Dermis microvascular lymphatic vessel endothelial cell (primary cell): ENCODE data around the gene C1QL1. TPM values are rescaled to one million over a fixed set of nuclear protein-coding genes. Genes with fewer than 3 reads are reported as not detected.

Source experiments
- DNase-seq, 2 donors: peaks; one replicate each; pipeline versions ENCODE4 v3.0.0 to v3.0.0-alpha.2; 2010; ENCODE audit warnings: low read depth in 2 of 2
- total RNA-seq: library from RNA; depleted of rRNA; stranded (reverse); fragments of >200 nt; gene quantifications from 2 replicates; pipeline ENCODE4 v1.2.1, GENCODE V29; 2014

C1QL1 gene
- total RNA-seq, 1 donor from 2014 or later, result under 0.01 TPM

DNA sequence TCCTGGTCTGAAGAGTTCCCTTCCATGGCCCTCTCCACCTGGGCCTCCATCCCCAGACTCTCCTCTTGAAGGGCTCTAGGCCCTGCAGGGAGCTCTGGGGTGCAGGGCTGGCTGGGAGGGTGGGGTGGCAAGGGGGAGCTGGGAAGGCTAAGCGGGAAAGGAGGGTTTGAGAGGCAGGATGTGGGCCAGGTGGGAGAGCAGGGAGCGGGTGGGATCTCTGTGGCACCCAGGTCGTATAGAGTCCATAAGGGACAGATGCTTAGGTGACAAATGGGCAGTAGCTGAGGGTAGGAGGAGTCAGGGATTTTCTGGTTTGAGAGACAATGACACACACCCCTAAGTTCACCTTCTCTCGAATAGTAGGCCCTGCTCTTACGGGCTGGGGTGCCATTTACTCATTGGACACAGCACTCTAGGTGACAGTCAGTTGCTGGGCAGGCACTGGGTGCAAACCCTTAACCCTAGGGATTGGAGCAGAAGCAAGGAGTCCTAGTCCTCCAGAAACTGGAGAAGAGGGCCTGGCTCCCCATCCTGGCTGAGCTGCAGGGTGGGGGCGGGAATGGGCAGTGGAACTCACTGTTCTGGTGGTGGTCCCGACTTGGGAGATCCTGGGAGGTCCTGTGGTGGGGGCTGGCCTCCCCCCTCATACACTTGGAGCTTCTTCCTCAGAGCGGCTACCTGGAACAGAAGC, 35.9 kb downstream of the C1QL1 start:
- no peak for DNase-seq

DNA sequence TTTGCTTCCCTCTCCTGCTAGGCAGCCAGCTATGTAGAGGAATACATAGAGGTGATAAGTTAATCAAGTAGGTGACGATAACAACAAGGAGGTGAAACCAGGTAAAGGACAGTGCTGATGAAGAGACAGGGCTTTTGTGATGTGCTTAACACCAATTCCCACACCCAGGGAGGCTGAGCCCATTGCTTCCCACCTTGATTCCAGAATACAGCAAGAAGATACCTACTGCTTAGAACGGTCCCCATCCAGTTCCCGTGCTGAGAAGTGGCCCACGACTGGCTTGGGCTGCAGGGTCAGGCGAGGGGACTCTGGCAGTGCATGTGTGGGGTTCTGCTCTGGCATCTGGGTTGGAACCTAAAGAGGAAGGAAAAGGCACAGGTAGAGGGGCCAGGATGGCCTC, 36.7 kb downstream of the C1QL1 start:
- DNase-seq, result no peak

DNA sequence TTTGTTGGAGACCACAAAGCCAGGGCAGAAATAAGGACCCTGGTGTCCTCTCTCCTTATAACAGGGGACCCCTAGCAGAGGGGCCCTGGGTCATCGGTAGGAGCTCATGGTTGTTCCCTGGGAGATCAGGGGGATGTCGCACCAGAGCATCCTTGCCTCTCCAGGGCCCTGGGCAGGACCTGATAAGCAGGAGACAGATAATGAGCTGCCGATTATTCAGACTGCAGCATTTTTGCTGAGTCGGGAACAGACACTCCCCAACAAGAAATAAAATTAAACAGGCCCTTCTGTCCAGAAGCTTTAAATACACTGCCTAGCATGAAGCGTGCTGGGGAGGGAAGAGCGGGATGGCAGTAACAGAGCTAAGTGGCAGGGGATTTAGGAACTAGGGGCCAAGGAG, 37.4 kb downstream of the C1QL1 start:
- DNase-seq, result no peak

DNA sequence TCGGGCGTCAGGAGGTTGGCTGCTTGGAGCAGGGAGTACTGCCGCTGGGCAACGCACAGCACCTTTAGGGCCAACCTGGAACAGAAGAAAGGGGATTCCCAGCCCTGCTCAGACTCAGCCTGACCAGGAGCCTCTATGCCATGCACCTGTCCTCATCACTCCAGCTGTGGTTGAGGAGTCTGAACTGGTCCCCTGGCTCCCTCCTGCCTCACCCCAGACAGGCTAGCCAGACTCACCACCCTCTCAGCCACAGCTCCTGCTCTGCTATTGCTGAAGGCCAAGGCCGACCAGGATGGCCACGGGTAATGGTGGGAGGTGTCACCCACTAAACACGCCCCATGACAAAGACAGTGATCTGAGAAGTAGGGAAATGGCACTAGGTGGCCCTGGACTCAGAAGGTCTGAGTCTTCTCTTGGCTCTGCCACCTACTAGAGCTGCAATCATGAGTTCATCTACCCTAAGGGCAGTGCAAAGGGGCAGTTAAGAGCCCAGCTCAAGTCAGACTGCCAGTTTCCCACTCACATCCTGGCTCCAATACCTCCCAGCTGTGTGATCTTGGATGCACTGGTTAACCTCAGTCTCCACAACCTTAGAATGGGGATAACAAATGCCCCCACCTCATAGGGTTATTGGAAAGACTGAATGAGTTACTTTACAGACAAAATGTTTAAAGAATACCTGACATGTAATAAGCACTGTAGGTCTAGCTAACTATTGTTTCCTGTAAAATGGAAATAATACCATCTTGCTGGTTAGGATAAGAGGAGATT, 39.0 kb downstream of the C1QL1 start:
- no peak for DNase-seq

DNA sequence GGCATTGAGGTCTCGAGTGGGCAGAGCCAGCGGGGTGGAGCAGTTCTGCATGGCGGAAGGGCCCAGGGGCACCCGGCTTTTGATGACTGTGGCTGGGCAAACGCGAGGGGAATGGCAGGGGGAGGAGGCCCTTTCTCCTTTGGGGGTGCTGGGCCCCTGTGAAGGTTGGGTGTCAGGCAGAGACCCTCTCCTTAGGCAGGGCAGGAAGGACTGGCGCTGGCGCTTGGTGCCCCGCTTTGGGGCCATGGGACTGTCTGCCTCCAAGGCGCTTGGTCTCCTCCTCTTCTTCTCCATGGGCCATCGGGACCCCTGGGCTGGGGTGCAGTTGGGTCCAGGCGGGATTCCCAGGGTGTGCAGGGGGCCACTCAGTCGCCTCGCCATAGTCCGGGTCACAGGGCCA, 40.0 kb downstream of the C1QL1 start:
- no peak for DNase-seq

DNA sequence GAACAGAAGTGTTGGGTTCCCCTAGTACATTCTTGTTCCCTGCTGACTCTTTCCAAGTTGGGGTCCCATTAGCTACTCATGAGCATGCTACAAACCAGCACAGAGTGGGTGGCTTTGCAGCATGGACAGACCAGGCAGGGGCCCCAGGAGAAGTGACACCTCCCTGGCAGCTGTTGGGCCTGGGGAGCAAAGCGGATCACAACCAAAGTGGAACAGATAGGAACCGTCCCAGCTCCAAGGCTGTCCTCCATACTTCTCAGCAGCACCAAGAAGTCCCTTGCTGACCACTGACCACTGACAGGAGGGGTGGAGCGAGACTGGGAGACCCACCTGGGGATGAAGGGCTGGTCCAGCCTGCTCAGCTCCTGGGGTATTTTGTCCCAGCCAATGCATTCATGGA, 40.4 kb downstream of the C1QL1 start:
- DNase-seq, result no peak

DNA sequence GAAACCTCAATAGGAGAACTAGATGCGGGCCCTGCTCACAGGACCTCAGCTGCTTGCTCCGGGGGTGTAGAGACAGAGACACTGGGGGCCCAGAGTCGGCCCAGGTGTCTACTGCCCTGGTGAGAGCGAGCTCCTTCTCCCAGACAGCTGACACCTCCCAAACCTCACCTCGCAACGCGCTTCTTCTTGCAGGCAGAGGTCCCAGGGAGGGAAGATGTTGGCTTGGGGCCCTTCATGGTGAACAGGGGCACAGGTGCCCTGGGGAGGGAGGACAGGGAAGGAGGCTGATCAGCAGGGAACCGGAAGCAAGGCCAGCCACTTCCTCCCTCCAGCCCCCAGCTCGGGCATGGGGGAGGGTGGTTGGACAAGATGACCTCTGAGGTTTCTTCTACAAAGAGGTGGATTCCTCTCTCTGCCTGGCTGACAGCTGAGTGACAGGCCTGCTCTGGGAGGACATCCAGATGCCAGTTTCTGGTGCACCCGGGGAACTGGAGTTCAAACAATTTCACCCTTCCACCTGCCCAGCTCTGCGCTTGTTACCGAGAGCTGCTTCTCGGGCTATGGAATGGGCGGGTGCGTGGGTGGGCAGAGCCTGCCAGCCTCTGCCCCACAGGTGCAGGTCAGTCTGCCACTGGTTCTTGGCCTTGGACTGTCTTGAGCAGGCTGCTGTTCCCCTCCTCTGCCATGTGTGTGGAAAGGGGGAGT, 41.1 kb downstream of the C1QL1 start:
- no peak for DNase-seq

DNA sequence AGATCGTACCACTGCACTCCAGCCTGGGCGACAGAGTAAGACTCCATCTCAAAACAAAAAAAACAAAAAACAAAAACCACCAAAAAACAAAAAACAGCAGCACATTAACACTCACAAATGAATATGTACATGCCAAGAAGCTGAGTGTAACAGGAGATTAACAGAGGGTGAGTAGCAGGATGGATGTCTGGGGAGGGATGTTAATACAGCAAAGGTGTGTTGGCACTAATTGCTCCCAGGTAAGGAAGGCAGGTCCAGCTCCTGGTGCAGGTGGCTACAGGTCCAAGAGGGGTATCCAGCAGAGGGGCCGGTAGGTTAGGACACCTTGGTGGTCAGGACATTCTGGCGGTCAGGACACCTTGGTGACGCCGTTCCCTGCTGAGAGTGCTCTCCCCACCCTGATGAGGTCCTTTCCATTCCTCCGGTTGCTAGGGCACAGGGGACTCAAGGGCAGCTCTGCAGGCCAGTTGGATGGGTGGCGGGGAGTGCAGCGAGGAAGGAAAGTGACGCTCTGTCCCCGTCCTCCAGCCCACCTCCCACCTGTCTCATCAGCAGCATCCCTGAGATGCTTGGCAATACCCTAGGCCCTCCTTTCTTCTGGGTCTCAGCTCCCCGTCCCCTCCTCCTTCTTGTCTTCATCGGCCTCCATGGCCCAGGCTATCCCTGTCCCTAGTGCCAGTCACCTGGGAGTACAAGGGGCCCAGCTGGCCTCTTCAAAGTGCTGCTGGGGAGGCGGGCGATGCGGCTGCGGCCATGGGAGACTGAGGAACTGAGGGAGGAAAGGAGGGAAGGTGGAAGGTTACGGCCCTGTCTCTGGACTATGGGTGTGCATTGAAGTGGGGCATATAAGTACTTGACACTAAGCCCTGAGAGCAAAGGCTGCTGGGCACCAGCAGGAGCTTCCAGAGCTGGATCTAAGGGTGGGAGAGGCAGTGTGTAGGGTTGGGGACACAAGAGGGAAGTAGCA, 42.1 kb downstream of the C1QL1 start:
- DNase-seq, result no peak

DNA sequence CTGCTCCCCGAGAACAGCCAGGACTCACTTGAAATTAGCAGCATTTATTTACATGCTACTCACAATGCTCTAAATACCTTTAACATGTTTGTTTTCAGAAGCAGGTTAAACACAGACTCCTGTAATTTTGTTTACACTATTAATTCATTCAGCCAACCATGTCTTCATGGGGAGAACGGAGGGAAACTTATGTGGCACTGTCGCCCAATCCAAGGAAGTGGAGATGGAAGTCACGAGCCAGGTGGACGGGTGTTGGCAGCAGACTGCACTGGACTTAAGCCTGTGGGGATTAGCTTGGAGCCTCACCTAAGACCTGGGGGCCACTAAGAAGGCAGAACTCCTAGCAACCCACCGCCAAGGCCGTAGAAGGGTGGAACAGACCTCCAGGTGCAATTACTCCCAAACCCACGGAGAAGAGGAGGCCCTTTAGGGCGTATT, 44.0 kb downstream of the C1QL1 start:
- DNase-seq, result no peak

DNA sequence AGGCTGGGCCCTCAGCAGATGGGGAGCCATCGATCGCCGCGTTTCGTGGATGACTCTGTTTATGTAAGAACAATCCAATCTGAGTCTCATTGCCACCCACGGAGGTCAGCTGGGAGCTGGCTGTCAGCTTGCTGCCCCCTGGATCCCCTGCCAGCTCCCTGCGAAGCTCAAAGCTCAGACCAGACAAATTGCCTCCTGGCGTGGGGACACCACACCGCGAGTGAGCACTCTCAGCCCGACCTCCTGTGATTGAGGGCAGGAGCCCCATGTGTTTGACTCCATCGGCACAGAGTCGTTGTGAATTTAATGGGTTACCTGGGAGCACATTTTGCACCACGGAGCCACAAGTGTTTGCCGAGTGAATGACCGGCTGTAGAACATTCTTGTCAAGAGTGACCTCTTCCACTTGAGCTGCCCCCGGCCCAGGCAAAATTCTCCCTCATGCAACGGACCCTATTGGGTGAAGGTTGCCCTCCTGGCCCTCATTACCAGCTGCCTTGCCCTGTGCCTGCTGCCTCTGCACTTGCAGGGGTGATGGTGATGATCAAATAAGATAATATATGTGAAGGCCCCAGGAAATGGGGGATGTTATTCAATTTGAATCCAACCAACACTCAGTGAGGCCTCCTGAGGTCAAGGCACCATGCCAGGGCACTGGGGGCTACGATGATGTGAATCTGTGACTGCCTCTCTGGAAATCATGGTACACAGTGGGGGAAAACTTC, 45.2 kb downstream of the C1QL1 start:
- DNase-seq, result no peak

DNA sequence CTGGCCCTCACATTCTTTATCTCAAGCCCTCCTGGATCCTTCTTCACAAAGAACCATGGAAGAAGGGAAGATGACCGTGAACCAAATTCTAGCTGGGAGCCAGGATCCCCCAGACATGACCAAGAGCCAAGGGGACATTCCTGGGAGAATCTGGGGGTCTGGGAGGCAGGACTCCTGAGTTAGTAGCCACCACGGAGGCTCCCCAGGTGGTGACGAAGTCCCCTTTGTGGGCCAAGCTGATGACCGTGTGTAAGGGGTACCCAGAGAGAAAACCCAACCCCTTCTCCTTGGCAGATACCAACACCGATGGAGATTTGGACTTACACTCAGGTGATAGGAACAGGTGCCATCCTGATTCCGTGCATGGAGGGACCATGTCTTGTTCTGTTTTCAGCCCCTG, 46.0 kb downstream of the C1QL1 start:
- no peak for DNase-seq

DNA sequence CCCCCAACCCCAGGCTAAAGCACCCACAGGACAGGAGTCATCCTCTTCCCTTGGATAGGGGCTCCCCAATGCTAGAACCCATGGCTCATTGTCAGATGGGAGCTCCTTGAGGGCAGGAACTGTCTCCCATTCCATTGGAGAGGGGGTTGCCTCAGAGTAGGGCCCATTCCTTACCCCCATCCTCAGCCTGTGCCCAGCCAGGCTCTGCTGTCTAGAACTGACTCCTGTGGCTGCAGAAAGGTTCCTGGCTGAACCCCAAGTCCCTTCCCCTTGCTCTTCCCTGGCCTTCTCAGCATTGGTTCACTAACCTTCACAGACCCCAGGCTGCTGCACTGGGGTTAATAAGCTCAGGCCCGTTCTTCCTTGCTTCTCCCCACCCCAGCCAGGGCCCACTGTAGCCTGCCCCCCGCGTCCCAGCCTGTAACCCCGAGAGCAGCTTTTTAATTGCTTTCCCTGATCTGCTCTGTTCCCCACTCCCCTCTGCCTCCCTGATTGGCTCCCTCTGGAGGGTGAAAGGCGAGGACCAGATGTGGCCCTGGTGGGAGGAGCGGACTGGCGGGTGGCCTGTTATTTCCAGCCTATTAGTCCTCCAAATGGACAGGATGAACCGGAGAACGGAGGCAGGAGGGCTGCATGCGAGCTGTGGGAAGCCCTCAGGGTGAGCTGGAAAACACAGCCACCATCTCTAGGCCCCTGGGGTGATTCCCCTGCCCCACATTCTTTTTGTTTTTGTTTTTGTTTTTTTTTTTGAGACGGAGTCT, 46.8 kb downstream of the C1QL1 start:
- DNase-seq, result no peak

DNA sequence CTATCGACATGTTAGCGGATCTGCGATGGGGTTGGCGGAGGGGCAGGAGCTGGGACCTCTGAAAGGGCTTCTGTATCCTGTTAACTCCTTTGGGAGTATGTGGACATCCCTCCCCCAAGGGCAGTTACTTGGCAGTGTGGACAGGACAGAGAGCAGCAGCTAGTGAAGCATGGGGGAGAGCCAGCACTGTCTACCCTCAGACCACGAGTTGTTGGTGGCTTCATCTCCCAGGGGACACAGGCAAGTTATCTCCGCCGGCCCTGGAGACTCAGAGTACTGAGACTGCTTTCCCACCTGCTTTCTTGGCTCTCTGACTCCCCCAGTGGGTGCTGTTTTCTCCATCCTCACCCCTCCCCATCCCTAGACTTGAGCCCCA, 47.5 kb downstream of the C1QL1 start:
- no peak for DNase-seq

DNA sequence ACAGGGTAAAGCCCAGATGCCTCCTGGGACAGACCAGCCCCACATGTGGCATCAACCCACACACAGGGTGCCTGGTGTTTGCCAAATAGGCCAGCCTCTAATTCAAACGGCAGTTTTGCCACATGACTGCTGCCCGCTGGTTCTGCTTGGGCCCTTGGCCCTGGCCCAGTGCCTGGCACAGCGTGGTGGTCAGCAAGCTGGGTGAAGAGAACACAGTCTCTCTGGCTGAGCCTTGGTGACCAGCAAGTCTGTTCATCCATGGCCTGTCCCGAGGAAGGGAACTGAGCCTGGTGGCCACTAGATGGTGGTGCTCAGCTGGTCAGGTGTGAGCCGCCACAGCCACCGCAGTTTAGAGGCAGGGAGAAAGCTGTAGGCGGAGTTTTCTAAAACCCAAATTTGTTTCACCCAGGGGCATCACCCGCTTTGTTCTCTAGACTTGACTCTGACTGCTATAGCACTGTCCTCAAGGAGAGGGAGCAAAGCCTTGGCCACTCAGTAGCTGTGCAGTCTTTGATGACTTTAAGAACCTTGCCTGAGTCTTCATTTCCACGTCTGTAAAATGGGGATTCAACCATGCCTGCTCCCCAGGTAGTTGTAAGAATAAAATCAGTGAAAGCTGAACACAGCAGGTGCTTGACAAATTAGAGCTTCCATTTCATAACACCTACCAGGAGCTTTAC, 48.1 kb downstream of the C1QL1 start:
- DNase-seq, result peak; percentile 72 to 85

DNA sequence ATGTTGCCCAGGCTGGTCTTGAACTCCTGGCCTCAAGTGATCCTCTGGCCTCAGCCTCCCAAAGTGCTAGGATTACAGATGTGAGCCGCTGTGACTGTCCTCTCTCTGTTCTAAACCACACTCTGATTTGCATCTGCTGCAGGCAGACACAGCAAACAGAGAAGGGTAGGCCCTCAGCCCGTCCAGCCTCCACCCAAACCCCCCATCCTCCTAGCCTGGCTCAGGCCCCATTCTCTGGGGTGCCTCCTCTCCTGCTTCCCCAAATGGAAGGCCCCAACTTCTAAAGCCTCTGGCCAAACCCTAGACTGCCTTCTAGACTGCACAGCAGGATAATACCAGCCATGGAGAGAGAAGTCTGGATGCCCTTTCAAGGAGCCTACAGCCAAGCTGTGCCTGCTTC, 48.7 kb downstream of the C1QL1 start:
- DNase-seq, result no peak

DNA sequence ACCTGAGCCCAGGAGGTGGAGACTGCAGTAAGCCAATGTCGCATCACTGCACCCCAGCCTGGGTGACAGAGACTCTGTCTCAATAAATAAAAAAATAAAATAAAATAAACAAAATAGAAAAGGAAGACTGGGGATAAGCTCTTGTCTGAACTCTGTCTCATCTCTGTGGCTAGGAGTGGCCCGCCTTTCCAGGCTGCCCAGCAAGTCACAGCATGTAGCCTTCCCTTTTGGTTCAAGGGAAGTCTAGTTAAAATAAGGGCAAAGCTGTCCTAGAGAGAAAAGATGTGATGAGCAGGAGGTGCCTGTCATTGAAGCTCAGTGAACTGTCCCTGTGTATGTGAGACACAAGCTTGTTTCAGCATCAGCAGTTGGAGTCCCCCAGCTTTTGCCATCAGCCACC, 50.1 kb downstream of the C1QL1 start:
- no peak for DNase-seq

DNA sequence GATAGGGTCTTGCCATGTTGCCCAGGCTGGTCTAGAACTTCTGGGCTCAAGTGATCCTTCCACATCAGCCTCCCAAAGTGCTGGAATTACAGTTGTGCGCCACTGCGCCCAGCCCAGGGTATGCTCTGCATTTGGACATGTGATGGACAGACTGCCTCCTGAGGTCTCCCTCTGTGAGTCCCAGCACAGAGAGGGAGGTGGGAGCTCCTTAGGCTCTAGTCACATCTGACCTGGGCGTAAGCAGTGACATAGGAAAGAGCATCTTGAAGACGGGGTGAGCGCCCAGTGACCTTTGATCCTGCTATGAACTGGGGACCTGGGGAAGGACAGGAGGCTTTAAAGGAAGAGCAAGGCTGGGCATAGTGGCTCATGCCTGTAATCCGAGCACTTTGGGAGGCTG, 50.6 kb downstream of the C1QL1 start:
- no peak for DNase-seq

DNA sequence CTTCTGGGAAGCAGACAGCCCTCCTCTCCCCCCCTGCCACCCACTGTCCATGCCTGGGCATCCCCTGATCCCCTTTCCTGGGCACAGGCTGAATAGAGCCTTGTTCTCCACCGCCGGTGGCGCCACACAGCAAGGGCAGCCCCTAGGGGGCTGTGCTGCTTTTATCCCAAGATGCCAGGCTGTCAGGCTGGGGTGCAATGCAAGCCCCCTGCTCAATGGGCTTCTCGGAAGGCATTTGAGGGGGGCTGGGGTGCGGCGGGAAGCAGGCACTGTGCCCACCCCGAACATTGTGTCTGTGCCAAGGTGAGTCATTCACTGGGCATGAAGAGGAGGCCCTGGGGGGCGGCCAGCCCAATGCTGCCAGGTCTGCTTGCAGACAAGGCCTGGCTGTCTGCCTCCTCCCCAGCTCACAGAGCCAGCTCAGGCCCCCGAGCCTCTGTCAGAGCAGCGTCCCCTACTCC, 51.3 kb downstream of the C1QL1 start:
- DNase-seq, result peak in 1 of 2 donors; percentile 41
